ENCODE results near the gene PDS5B. TPM values are rescaled to one million over a fixed set of nuclear protein-coding genes. Genes with fewer than 3 reads are reported as not detected.

PDS5B gene
- total RNA-seq, 2 donors from 2014 or later, result 46.9 to 57.1 TPM

Other genes with a start within 250 kb of the PDS5B start
- gene N4BP2L1, start 158.3 kb upstream of the PDS5B start, total RNA-seq, result 10 to 100 TPM in 1 of 2 donors, 1 to 10 TPM in 1; 4.0 to 10.3 TPM
- 10 to 100 TPM; 70.4 to 92.8 TPM for gene N4BP2L2, start 47.7 kb upstream of the PDS5B start, total RNA-seq

Measured in endodermal cell (in vitro differentiated cells).